Gastrocnemius medialis (tissue), 4 donors: ENCODE measurements around the gene CFH.
"Not testable (repeated sequence)": the region's sequence is repeated elsewhere in the genome, so short reads cannot be mapped to it uniquely, and the experiment has no call there.

Source experiments
- POLR2A ChIP-seq, 2 donors: fragments of 450-650 bp; IDR thresholded peaks; one replicate each; pipeline ENCODE4 v1.6.1; 2017; ENCODE audit warnings: antibody characterized with exemption in 2 of 2, mild to moderate bottlenecking in 2 of 2, moderate library complexity in 2 of 2
- TF ChIP-seq, protein P1 (sequence below), 5 experiments: fragments of 450-650 bp in 3 of 5; fragments of 200-600 bp in 2 of 5; sonication (generic) in 2 of 5; IDR thresholded peaks in 4 of 5; conservative IDR thresholded peaks in 1 of 5; 1 replicate in 4 of 5; 2 replicates in 1 of 5; pipeline ENCODE4 v1.5.1; 2016 to 2019; ENCODE audit warnings: antibody characterized with exemption in 5 of 5, mild to moderate bottlenecking in 3 of 5, moderate library complexity in 3 of 5

DNA sequence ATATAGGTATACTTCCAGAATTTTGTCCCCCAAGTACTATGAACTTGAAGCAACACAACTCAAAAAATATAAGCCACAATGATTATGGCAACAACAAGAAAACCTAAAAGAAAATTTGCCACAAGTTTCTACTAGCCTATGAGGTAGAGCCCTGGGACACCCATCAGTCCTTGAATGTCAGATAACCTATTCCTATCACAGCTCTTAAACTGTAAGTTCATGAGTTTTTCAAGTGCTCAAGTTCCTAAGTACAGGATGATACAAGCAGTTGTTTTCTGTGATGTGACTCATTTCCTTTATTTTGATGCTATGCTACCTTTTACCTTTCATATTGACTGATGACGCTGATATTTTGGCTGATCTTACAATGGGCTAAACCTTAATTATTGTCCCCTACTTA lies 139.4 kb downstream of the CFH start:
- TF ChIP-seq, protein P1, sequence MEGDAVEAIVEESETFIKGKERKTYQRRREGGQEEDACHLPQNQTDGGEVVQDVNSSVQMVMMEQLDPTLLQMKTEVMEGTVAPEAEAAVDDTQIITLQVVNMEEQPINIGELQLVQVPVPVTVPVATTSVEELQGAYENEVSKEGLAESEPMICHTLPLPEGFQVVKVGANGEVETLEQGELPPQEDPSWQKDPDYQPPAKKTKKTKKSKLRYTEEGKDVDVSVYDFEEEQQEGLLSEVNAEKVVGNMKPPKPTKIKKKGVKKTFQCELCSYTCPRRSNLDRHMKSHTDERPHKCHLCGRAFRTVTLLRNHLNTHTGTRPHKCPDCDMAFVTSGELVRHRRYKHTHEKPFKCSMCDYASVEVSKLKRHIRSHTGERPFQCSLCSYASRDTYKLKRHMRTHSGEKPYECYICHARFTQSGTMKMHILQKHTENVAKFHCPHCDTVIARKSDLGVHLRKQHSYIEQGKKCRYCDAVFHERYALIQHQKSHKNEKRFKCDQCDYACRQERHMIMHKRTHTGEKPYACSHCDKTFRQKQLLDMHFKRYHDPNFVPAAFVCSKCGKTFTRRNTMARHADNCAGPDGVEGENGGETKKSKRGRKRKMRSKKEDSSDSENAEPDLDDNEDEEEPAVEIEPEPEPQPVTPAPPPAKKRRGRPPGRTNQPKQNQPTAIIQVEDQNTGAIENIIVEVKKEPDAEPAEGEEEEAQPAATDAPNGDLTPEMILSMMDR (IDR thresholded peaks at IDR 0.05 in 4 of 5, conservative IDR thresholded peaks at IDR 0.05 in 1 of 5) = not testable (repeated sequence)
- not testable (repeated sequence) for TF ChIP-seq POLR2A (IDR thresholded peaks at IDR 0.05)
